NCI-H2029 (cell line): Measurements from ENCODE around the gene CD93.

Source experiments
- DNase-seq: peaks from one replicate; lab custom pipeline; 2025; lab: John Stamatoyannopoulos, UW

CD93 gene

GRCh38 chr20:23120261-23120660, 34.1 kb upstream of the CD93 start:
- DNase-seq, result no peak

GRCh38 chr20:23119456-23120216, 33.5 kb upstream of the CD93 start:
- DNase-seq, result no peak

GRCh38 chr20:23118766-23119165, 32.6 kb upstream of the CD93 start:
- no peak for DNase-seq

- no peak for DNase-seq
These were observed 32.0 kb upstream of the CD93 start for GRCh38 chr20:23118144-23118543.

GRCh38 chr20:23117738-23118137, 31.6 kb upstream of the CD93 start:
- DNase-seq, result no peak

GRCh38 chr20:23116311-23117089, 30.4 kb upstream of the CD93 start:
- DNase-seq, result no peak

GRCh38 chr20:23115822-23116221, 29.7 kb upstream of the CD93 start:
- no peak for DNase-seq

GRCh38 chr20:23114448-23115082, 28.4 kb upstream of the CD93 start:
- DNase-seq, result no peak

GRCh38 chr20:23114018-23114417, 27.9 kb upstream of the CD93 start:
- DNase-seq, result no peak

GRCh38 chr20:23112595-23112994, 26.5 kb upstream of the CD93 start:
- DNase-seq, result no peak

GRCh38 chr20:23111944-23112342, 25.8 kb upstream of the CD93 start:
- DNase-seq, result no peak

- no peak for DNase-seq
These were observed 25.3 kb upstream of the CD93 start for GRCh38 chr20:23111307-23111943.

- no peak for DNase-seq
These were observed 22.7 kb upstream of the CD93 start for GRCh38 chr20:23108871-23109270.

- no peak for DNase-seq
These were observed 21.3 kb upstream of the CD93 start for GRCh38 chr20:23107466-23107865.

- peak; percentile 77 for DNase-seq
These were observed 20.2 kb upstream of the CD93 start for GRCh38 chr20:23106271-23106851.

GRCh38 chr20:23105193-23105592, 19.1 kb upstream of the CD93 start:
- peak; percentile 57 for DNase-seq

GRCh38 chr20:23103284-23104018, 17.3 kb upstream of the CD93 start:
- no peak for DNase-seq

- DNase-seq, result no peak
These were observed 15.7 kb upstream of the CD93 start for GRCh38 chr20:23101696-23102406.

- no peak for DNase-seq
These were observed 14.6 kb upstream of the CD93 start for GRCh38 chr20:23100720-23101107.

GRCh38 chr20:23099791-23100719, 13.9 kb upstream of the CD93 start:
- DNase-seq, result no peak
